Central memory CD8-positive, alpha-beta T cell (primary cell): ENCODE results near the gene KLK14.

Experiments used
- ATAC-seq: fragments of 150-1000 bp; cut with Tn5 transposase; replicated peaks from 2 replicates; pipeline ENCODE4 v1.10.0; 2022; ENCODE audit warnings: mild to moderate bottlenecking, moderate FRiP score, moderate number of reproducible peaks; ENCODE audit not compliant: poor library complexity, severe bottlenecking; ENCODE audit errors: extremely low read depth
- DNase-seq, 2 donors: peaks; one replicate each; pipeline ENCODE4 v3.0.0; 2021; ENCODE audit warnings: low spot score in 2 of 2
- H3K27ac Mint-ChIP-seq: one replicate; pipeline ENCODE4 v1.8.0; 2022; ENCODE audit warnings: low read depth, mild to moderate bottlenecking, moderate library complexity, mixed read lengths
- H3K27me3 Mint-ChIP-seq: one replicate; pipeline ENCODE4 v1.8.0; 2022; ENCODE audit warnings: mixed read lengths
- H3K36me3 Mint-ChIP-seq: one replicate; pipeline ENCODE4 v1.8.0; 2022; ENCODE audit warnings: mild to moderate bottlenecking, moderate library complexity, mixed read lengths; ENCODE audit not compliant: insufficient read depth
- H3K4me1 Mint-ChIP-seq: one replicate; pipeline ENCODE4 v1.8.0; 2022; ENCODE audit warnings: mixed read lengths
- H3K4me3 Mint-ChIP-seq: one replicate; pipeline ENCODE4 v1.8.0; 2022; ENCODE audit warnings: mild to moderate bottlenecking, moderate library complexity, mixed read lengths
- H3K9me3 Mint-ChIP-seq: one replicate; pipeline ENCODE4 v1.8.0; 2022; ENCODE audit warnings: mixed read lengths

Gene KLK14

DNA sequence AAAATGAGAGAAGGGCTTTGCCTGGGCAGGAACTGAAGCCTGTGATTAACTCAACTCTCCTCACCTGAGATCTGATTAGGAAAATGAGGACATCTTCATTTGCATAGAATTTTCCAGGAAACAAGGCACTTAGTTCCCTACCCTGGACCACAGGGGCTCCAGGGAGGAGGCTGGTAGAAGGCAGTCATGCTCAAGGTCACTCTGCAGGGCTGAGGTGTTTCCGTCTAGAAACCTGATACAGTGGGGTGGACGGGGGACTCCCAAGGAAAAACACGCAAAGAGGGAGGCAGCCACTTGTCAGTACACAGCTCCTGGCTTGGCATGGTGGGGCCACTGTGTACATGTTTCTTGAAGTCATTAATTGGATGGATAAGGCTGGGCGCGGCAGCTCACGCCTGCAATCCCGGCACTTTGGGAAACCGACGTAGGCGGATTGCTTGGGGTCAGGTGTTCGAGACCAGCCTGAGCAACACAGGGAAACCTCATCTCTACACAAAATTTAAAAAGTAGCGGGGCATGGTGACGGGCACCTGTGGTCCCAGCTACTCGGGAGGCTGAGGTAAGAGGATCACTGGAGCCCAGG is 6.0 kb downstream of the KLK14 start:
- peaks cover 43% of the 10 kb centered on the region for H3K27me3 Mint-ChIP-seq
- peaks cover 2% of the 10 kb centered on the region for H3K36me3 Mint-ChIP-seq
- H3K4me3 Mint-ChIP-seq: no peak overlapping the region
- no peaks in the 10 kb centered on the region for H3K9me3 Mint-ChIP-seq
- H3K27ac Mint-ChIP-seq: no peak overlapping the region
- ATAC-seq (no peak), DNase-seq (no peak)
- no peaks in the 10 kb centered on the region for H3K4me1 Mint-ChIP-seq

DNA sequence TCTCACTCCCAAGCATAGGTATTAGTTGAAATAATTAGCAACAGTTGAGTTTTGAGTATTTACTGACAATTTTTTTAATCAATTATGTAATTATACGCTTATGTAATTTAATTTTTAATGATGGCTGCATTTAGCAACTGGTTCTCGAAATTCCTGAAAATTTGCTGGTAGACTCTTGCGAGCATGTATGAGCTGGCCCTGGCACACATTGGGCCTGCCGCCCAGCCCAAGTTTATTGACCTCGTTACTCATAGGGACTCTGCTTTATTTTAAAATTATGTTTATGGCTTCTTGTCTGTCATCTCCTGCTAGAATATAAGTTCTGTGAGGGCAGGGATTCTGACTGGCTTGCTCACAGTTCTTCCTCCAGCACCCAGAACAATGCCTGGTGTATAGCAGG is 6.7 kb downstream of the KLK14 start:
- DNase-seq: no peak

GRCh38 chr19:51071095-51071405 is 11.6 kb downstream of the KLK14 start:
- H3K4me1 Mint-ChIP-seq: no peaks in the 10 kb centered on the region
- no peaks in the 10 kb centered on the region for H3K9me3 Mint-ChIP-seq
- H3K4me3 Mint-ChIP-seq: no peak overlapping the region
- no peaks in the 10 kb centered on the region for H3K36me3 Mint-ChIP-seq
- DNase-seq (no peak), ATAC-seq (no peak)
- no peak overlapping the region for H3K27ac Mint-ChIP-seq
- H3K27me3 Mint-ChIP-seq: peaks cover 46% of the 10 kb centered on the region

More for the DNA sequence above, 6.7 kb downstream of the KLK14 start:
- H3K9me3 Mint-ChIP-seq: no peaks in the 10 kb centered on the region
- H3K36me3 Mint-ChIP-seq: peaks cover 2% of the 10 kb centered on the region
- no peaks in the 10 kb centered on the region for H3K4me1 Mint-ChIP-seq
- no peak overlapping the region for H3K4me3 Mint-ChIP-seq
- peaks cover 40% of the 10 kb centered on the region for H3K27me3 Mint-ChIP-seq
- no peak for ATAC-seq
- H3K27ac Mint-ChIP-seq: no peak overlapping the region

GRCh38 chr19:51070334-51071094 is 12.2 kb downstream of the KLK14 start:
- H3K27me3 Mint-ChIP-seq: peaks cover 49% of the 10 kb centered on the region
- H3K27ac Mint-ChIP-seq: no peak overlapping the region
- H3K4me1 Mint-ChIP-seq: no peaks in the 10 kb centered on the region
- no peak overlapping the region for H3K4me3 Mint-ChIP-seq
- ATAC-seq (no peak), DNase-seq (no peak)
- H3K9me3 Mint-ChIP-seq: no peaks in the 10 kb centered on the region
- H3K36me3 Mint-ChIP-seq: peaks cover 1% of the 10 kb centered on the region

DNA sequence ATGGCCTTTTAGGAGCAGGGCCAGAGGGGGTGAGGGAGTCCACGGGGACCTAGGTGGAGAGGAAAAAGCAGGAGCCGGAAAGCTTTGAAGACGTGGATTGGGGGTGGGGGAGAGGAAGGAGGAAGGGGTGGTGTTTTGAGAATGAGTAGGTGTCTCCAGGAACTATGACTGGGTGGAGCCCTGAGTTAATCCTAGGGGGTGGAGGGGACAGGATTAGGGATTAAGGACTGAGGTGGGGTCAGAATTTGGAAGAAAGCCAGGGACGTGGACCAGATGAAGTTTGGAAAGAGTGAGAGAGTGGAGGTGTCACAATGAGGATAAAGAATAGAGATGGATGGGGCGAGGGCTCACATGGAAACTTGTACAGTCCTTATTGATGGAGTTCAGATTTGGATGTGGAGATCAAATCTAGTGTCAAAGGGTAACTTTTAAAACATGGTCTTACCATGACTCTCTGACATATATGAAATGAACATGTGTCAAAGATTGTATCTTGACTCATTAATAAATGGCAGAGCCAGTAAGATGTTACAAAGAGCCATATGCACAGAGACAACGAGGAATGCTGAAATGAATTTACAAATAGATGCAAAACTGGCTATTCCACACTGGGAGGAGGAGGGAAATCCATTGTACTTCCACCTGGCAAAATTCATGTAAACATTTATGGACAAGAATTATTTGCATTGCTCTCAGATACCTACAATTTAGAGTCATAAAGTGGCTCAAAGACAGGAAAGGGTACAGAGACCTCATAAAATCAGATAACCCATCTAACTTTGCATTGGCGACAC is 16.1 kb downstream of the KLK14 start:
- peaks cover under 1% of the 10 kb centered on the region for H3K9me3 Mint-ChIP-seq
- no peak overlapping the region for H3K4me3 Mint-ChIP-seq
- H3K4me1 Mint-ChIP-seq: no peaks in the 10 kb centered on the region
- H3K27ac Mint-ChIP-seq: no peak overlapping the region
- ATAC-seq: no peak
- peaks cover 1% of the 10 kb centered on the region for H3K36me3 Mint-ChIP-seq
- DNase-seq: no peak
- H3K27me3 Mint-ChIP-seq: peaks cover 39% of the 10 kb centered on the region

- Mint-ChIP-seq H3K4me1 (no peaks in the 10 kb centered on the region), H3K36me3 (peaks cover 1% of the 10 kb centered on the region), H3K27me3 (peaks cover 51% of the 10 kb centered on the region), H3K4me3 (peak overlapping the region; percentile 26), H3K27ac (no peak overlapping the region), H3K9me3 (peaks cover 6% of the 10 kb centered on the region)
- DNase-seq (no peak), ATAC-seq (no peak)
Observed at GRCh38 chr19:51065221-51065960, 17.3 kb downstream of the KLK14 start.

- H3K9me3 Mint-ChIP-seq: peaks cover 6% of the 10 kb centered on the region
- no peak within 1 kb of the TSS for H3K27ac Mint-ChIP-seq
- no peaks in the 10 kb centered on the region for H3K4me1 Mint-ChIP-seq
- ATAC-seq: no peak
- peak within 1 kb of the TSS; percentile 26 for H3K4me3 Mint-ChIP-seq
- peaks cover 1% of the 10 kb centered on the region for H3K36me3 Mint-ChIP-seq
- DNase-seq: no peak
- H3K27me3 Mint-ChIP-seq: peaks cover 52% of the 10 kb centered on the region
Observed at GRCh38 chr19:51064534-51065220, 18.0 kb downstream of the KLK14 start, which contains the start of gene KLK13. Gene KLK13, minus strand, starts transcription at chr19:51065092. Its CDS starts 25 bp downstream, at chr19:51065067.

- ATAC-seq (no peak), DNase-seq (no peak)
- Mint-ChIP-seq H3K4me3 (no peak overlapping the region), H3K27ac (no peak overlapping the region), H3K36me3 (peaks cover 1% of the 10 kb centered on the region), H3K4me1 (no peaks in the 10 kb centered on the region), H3K27me3 (peaks cover 52% of the 10 kb centered on the region), H3K9me3 (peaks cover 6% of the 10 kb centered on the region)
Observed at GRCh38 chr19:51063664-51064063, 19.0 kb downstream of the KLK14 start.

DNA sequence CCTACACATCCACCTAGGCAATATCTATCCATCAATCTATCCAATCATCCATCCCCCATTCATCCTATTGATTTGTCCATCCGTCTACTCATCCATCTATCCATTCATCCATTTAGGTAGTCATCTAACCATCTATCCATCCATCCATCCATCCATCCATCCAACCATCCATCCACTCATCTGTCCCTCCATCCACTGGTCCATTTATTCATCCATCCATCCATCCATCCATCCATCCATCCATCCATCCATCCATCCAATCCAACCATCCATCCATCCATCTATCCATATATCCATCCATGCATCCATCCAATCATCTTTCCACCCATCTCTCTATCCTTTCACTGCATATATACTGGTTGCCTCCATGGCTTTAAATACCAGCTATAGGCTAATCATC is 21.7 kb downstream of the KLK14 start:
- no peaks in the 10 kb centered on the region for H3K4me1 Mint-ChIP-seq
- DNase-seq: no peak
- peaks cover 40% of the 10 kb centered on the region for H3K27me3 Mint-ChIP-seq
- ATAC-seq: no peak
- H3K27ac Mint-ChIP-seq: no peak overlapping the region
- peaks cover 1% of the 10 kb centered on the region for H3K36me3 Mint-ChIP-seq
- H3K9me3 Mint-ChIP-seq: peaks cover 6% of the 10 kb centered on the region
- H3K4me3 Mint-ChIP-seq: no peak overlapping the region

DNA sequence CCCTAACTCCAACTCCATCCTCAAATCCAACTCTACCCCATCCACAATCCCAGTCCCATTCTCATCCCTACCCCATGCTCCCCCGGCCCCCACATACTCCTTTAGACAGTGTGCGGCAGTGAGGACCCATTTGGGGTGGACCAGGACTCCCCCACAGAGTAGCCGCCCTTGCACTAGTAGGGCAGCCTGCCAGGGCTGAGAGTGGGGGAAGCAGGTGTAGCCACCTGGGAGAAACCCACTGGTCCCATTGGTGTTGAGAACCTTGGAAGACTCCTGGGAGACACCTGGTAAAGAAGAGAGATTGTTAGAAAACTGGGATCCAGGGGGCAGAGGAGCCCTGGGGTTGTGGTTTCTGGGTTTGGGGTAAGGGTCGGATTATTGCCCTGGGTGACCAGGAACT is 22.4 kb downstream of the KLK14 start:
- Mint-ChIP-seq H3K4me3 (no peak overlapping the region), H3K27me3 (peaks cover 40% of the 10 kb centered on the region), H3K4me1 (no peaks in the 10 kb centered on the region), H3K36me3 (no peaks in the 10 kb centered on the region), H3K27ac (no peak overlapping the region), H3K9me3 (peaks cover 6% of the 10 kb centered on the region)
- ATAC-seq: no peak
- DNase-seq: no peak

DNA sequence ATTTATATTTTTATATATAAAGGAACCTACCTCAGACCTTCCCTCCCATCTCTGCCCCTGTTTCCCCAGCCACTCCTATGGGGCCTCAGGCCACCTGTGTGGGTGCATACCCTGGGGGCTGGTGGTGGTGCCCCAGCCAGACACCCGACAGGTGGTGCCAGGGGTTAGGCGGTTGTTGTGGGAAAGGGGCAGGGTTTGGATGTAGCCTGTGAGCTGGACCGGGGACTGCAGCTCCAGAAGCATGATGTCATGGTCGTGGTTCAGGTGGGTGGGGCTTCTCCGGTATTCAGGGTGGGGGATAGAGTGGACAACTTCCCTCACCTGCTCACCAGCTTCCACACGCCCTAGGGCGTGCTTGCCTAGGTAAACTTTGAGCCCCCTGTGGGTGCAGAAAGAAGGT is 23.0 kb downstream of the KLK14 start:
- peaks cover 6% of the 10 kb centered on the region for H3K9me3 Mint-ChIP-seq
- DNase-seq (no peak), ATAC-seq (no peak)
- H3K27me3 Mint-ChIP-seq: peaks cover 45% of the 10 kb centered on the region
- no peak overlapping the region for H3K4me3 Mint-ChIP-seq
- no peak overlapping the region for H3K27ac Mint-ChIP-seq
- H3K4me1 Mint-ChIP-seq: no peaks in the 10 kb centered on the region
- no peaks in the 10 kb centered on the region for H3K36me3 Mint-ChIP-seq

DNA sequence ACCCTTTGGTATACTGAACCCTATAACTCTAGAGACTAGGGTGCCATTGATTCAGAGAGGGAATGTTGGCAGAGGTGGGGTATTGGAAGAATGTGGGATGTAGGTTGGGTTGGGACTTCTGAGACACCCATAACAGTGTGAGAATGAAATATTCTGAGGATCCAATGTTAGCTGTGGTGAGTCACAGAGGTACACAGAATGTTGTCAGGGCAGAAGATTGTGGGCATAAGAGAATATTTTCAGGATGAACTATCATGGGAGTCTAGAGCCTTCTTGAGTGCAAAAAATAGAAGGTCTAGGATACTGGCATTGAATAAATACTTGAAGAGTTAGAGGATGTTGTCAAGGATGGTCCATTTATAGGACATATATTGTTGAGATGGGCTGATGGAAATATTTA is 26.8 kb downstream of the KLK14 start:
- Mint-ChIP-seq H3K4me1 (no peaks in the 10 kb centered on the region), H3K27ac (no peak overlapping the region), H3K4me3 (no peak overlapping the region), H3K36me3 (peaks cover under 1% of the 10 kb centered on the region), H3K27me3 (peaks cover 47% of the 10 kb centered on the region), H3K9me3 (no peaks in the 10 kb centered on the region)
- ATAC-seq: no peak
- DNase-seq: no peak
